ENCODE measurements around the gene ACTR6. TPM values are rescaled to one million over a fixed set of nuclear protein-coding genes. Genes with fewer than 3 reads are reported as not detected.
A peak's percentile ranks its signal among the peaks of the same experiment; 100 is the strongest.

The ACTR6 gene
- total and polyA plus RNA-seq, 9 of the 15 experiments (the other 6 are each of a cell fraction or from before 2014, with no cell fraction given): 26.1 to 109 (median 70.9) TPM

DNA sequence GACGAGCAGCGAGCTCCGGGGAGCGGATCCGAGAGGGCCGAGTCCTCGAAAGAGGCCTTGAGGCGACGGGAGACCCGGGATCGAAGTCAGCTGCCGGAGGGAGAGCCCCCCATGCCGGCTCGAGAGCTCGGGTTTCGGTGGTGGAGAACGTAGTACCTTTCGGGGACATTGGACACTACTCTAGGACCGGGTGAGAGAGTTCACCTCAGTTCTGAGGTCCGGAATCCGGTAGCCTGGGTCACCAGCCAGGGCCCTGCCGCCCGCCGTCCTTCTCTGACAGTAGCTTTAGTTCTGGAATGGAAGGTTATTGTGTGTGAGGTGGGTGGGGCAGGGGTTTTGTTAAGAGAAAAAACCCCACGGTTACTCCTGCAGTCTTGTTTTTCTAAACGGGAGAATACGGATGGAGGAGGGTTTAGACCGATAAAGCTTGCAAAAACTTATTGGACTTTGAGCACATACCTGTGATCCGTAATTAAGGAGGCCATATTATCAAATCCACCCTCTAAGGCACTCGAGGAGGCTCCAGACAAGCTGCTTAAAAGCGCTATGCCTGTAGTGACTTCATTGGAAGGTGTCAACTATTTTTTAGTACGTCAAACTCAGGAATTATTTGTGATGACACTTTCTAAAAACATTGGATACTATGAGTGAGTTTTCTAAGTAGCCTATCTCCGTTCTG, 67.1 kb downstream of the ACTR6 start (continued):
- TF ChIP-seq, protein P1, sequence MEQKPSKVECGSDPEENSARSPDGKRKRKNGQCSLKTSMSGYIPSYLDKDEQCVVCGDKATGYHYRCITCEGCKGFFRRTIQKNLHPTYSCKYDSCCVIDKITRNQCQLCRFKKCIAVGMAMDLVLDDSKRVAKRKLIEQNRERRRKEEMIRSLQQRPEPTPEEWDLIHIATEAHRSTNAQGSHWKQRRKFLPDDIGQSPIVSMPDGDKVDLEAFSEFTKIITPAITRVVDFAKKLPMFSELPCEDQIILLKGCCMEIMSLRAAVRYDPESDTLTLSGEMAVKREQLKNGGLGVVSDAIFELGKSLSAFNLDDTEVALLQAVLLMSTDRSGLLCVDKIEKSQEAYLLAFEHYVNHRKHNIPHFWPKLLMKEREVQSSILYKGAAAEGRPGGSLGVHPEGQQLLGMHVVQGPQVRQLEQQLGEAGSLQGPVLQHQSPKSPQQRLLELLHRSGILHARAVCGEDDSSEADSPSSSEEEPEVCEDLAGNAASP (IDR thresholded peaks at IDR 0.05): no peak
- 0 out of 2 replicates have a peak, but pooled peaks have one; percentile 42 for TF ChIP-seq SRSF3 (IDR thresholded peaks at IDR 0.05; ENCODE audit: insufficient read depth, low read length)
- no peak for TF ChIP-seq BCOR (IDR thresholded peaks at IDR 0.05)
- TF ChIP-seq KLF16 (IDR thresholded peaks at IDR 0.05): no peak
- no peak for TF ChIP-seq ZSCAN32 (CRISPR knock-in tag; IDR thresholded peaks at IDR 0.05)
- no peak for TF ChIP-seq STAT6 (CRISPR knock-in tag; IDR thresholded peaks at IDR 0.05)
- TF ChIP-seq GABPA (tag; conservative IDR thresholded peaks at IDR 0.05; ENCODE audit: low read depth): no peak
- TF ChIP-seq MAFK (IDR thresholded peaks at IDR 0.05; ENCODE audit: low read length): no peak
- no peak for TF ChIP-seq GABPB2 (CRISPR knock-in tag; conservative IDR thresholded peaks at IDR 0.05)
- TF ChIP-seq TOE1 (IDR thresholded peaks at IDR 0.05; ENCODE audit: borderline replicate concordance): no peak
- no peak for TF ChIP-seq TOE1 (CRISPR knock-in tag; IDR thresholded peaks at IDR 0.05; ENCODE audit: borderline replicate concordance, low read depth)
- TF ChIP-seq ZNF347 (CRISPR knock-in tag; IDR thresholded peaks at IDR 0.05; ENCODE audit: low read depth): no peak
- no peak for TF ChIP-seq CSDE1 (IDR thresholded peaks at IDR 0.05)
- TF ChIP-seq ARID1B (IDR thresholded peaks at IDR 0.05): no peak
- TF ChIP-seq, protein P2, sequence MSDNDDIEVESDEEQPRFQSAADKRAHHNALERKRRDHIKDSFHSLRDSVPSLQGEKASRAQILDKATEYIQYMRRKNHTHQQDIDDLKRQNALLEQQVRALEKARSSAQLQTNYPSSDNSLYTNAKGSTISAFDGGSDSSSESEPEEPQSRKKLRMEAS (CRISPR knock-in tag; IDR thresholded peaks at IDR 0.05): no peak

Measured in K562 (cell line).